Body of pancreas (tissue), 4 donors: Measurements from ENCODE around the gene HEXIM2. TPM values are rescaled to one million over a fixed set of nuclear protein-coding genes. Genes with fewer than 3 reads are reported as not detected.

ENCODE experiments used
- ATAC-seq: fragments of 150-250 bp; one replicate; pipeline ENCODE4 v1.9.1; 2016
- DNase-seq, 4 donors: peaks; one replicate each; pipeline ENCODE4 v3.0.0-alpha.2; 2019
- H3K27ac ChIP-seq, 4 donors: fragments of 200-600 bp; sonication (generic); 1 replicate in 3 of 4; 2 replicates in 1 of 4; pipeline versions ENCODE4 v1.5.1 to v1.6.1; 2016 to 2019; ENCODE audit warnings: mild to moderate bottlenecking in 1 of 4, mixed read lengths in 1 of 4, moderate library complexity in 1 of 4
- H3K27me3 ChIP-seq, 2 donors: fragments of 200-600 bp; sonication (generic); one replicate each; pipeline ENCODE4 v1.6.0; 2016; ENCODE audit warnings: mild to moderate bottlenecking in 1 of 2
- H3K36me3 ChIP-seq, 2 donors: fragments of 200-600 bp; sonication (generic); replicated peaks in 1 of 2; 2 replicates each; pipeline ENCODE4 v1.5.1; 2016; ENCODE audit warnings: low read depth in 2 of 2; ENCODE audit not compliant: insufficient read depth in 1 of 2
- H3K4me1 ChIP-seq: fragments of 200-600 bp; sonication (generic); one replicate; pipeline ENCODE4 v1.6.0; 2016
- H3K4me3 ChIP-seq, 2 donors: fragments of 200-600 bp; sonication (generic); 1 replicate in 1 of 2; 2 replicates in 1 of 2; pipeline ENCODE4 v1.5.1; 2016 to 2019
- H3K9me3 ChIP-seq, 3 donors: fragments of 200-600 bp; sonication (generic); 1 replicate in 2 of 3; 2 replicates in 1 of 3; pipeline ENCODE4 v1.5.1; 2016
- CTCF ChIP-seq, 7 experiments: fragments of 450-650 bp in 4 of 7; fragments of 200-600 bp in 3 of 7; sonication (generic) in 3 of 7; IDR thresholded peaks; one replicate each; pipeline ENCODE4 v1.5.1; 2016 to 2019; ENCODE audit warnings: antibody characterized with exemption in 7 of 7
- POLR2A ChIP-seq, 3 donors: fragments of 450-650 bp; IDR thresholded peaks; one replicate each; pipeline ENCODE4 v1.6.1; 2016; ENCODE audit warnings: antibody characterized with exemption in 3 of 3, mild to moderate bottlenecking in 2 of 3
- WGBS, 2 donors: methylation state at CpG; one replicate each; pipeline ENCODE4 v1.1.5; 2017; 5-methylcytosine and 5-hydroxymethylcytosine counted together
- intact Hi-C: fragments of 100-400 bp; cut with DNase I; formaldehyde crosslinking; loops from one replicate; pipeline ENCODE4 v1.15.1; 2023
- total RNA-seq, 2 donors: library from RNA; depleted of rRNA; stranded (reverse); fragments of >200 nt; gene quantifications; one replicate each; pipeline ENCODE4 v1.1.0, GENCODE V29; 2016

Gene HEXIM2
- total RNA-seq, 2 donors from 2014 or later, result 5.9 to 10.1 TPM

GRCh38 chr17:45146166-45146565, 15.5 kb upstream of the HEXIM2 start:
- TF ChIP-seq POLR2A (IDR thresholded peaks at IDR 0.05) (no peak), CTCF (IDR thresholded peaks at IDR 0.05) (no peak)
- Histone ChIP-seq H3K36me3 (no peaks in the 10 kb centered on the region), H3K27me3 (no peaks in the 10 kb centered on the region), H3K9me3 (no peaks in the 10 kb centered on the region), H3K4me1 (peaks cover 46% of the 10 kb centered on the region), H3K4me3 (no peak overlapping the region), H3K27ac (peak overlapping the region; percentile 85 to 99 (median 98))
- intact Hi-C loops, result no loop called here
- ATAC-seq (no peak), DNase-seq (no peak)
- WGBS, 2 donors, result 77 to 85% methylated on average over 9 to 10 of the region's 10 CpGs

- Histone ChIP-seq H3K36me3 (no peaks in the 10 kb centered on the region), H3K4me1 (peaks cover 50% of the 10 kb centered on the region), H3K9me3 (no peaks in the 10 kb centered on the region), H3K4me3 (no peak overlapping the region), H3K27me3 (no peaks in the 10 kb centered on the region), H3K27ac (peak overlapping the region; percentile 85 to 99 (median 98))
- no peak for ATAC-seq
- DNase-seq, result no peak
- WGBS, 2 donors, result 30 to 38% methylated on average over 4 of the region's 4 CpGs
- intact Hi-C loops, result no loop called here
- TF ChIP-seq POLR2A (IDR thresholded peaks at IDR 0.05), result no peak
Measured at GRCh38 chr17:45146592-45146889, 15.1 kb upstream of the HEXIM2 start.

GRCh38 chr17:45146890-45147580, 14.6 kb upstream of the HEXIM2 start:
- ATAC-seq (peak; percentile 1), DNase-seq (peak in 3 of 4 donors; percentile 67 to 76 (median 73))
- TF ChIP-seq CTCF (IDR thresholded peaks at IDR 0.05) (no peak), POLR2A (IDR thresholded peaks at IDR 0.05) (no peak)
- intact Hi-C loops, result no loop called here
- H3K27me3 ChIP-seq, result no peaks in the 10 kb centered on the region
- H3K4me1 ChIP-seq, result peaks cover 54% of the 10 kb centered on the region
- peak overlapping the region; percentile 85 to 99 (median 98) for H3K27ac ChIP-seq
- WGBS, 2 donors, result 7 to 13% methylated on average over 17 to 29 of the region's 29 CpGs
- peak overlapping the region; percentile 14 to 74 for H3K4me3 ChIP-seq
- no peaks in the 10 kb centered on the region for H3K9me3 ChIP-seq
- no peaks in the 10 kb centered on the region for H3K36me3 ChIP-seq

GRCh38 chr17:45147581-45148182, 14.0 kb upstream of the HEXIM2 start:
- no peaks in the 10 kb centered on the region for H3K9me3 ChIP-seq
- peak overlapping the region; percentile 14 to 74 for H3K4me3 ChIP-seq
- 0 to 1% methylated on average over 31 to 38 of the region's 38 CpGs for WGBS, 2 donors
- DNase-seq (peak; percentile 74 to 87 (median 80)), ATAC-seq (peak; percentile 43)
- peaks cover 61% of the 10 kb centered on the region for H3K4me1 ChIP-seq
- intact Hi-C loops, result no loop called here
- H3K27me3 ChIP-seq, result no peaks in the 10 kb centered on the region
- peak overlapping the region; percentile 85 to 99 (median 98) for H3K27ac ChIP-seq
- no peaks in the 10 kb centered on the region for H3K36me3 ChIP-seq
- TF ChIP-seq CTCF (IDR thresholded peaks at IDR 0.05), result peak in 4 of 7 experiments; percentile 15 to 27 (median 20)
- TF ChIP-seq POLR2A (IDR thresholded peaks at IDR 0.05), result no peak

- DNase-seq, result peak; percentile 99 to 100 (median 99)
- peak; percentile 84 for ATAC-seq
- Histone ChIP-seq H3K4me3 (peak within 1 kb of the TSS; percentile 47 to 74), H3K27me3 (no peaks in the 10 kb centered on the region), H3K4me1 (peaks cover 63% of the 10 kb centered on the region), H3K36me3 (no peaks in the 10 kb centered on the region), H3K9me3 (no peaks in the 10 kb centered on the region), H3K27ac (peak within 1 kb of the TSS; percentile 85 to 99 (median 98))
- intact Hi-C loops, result no loop called here
- peak; percentile 99 to 100 (median 100) for TF ChIP-seq POLR2A (IDR thresholded peaks at IDR 0.05)
- peak in 1 of 7 experiments; percentile 15 for TF ChIP-seq CTCF (IDR thresholded peaks at IDR 0.05)
- 0 to 1% methylated on average over 58 of the region's 58 CpGs for WGBS, 2 donors
Measured at GRCh38 chr17:45148183-45149036, 13.3 kb upstream of the HEXIM2 start, which contains the start of gene HEXIM1. Gene HEXIM1, plus strand, starts transcription at chr17:45148475. Its CDS starts 716 bp downstream, at chr17:45149191.
